HEK293 (cell line): ENCODE measurements around the gene IL17C.

Experiments used
- GLI2 ChIP-seq: fragments of 450-650 bp; formaldehyde crosslinking; IDR thresholded peaks from 2 replicates; pipeline ENCODE4; 2017; ENCODE audit warnings: missing biosample characterization, missing genetic modification characterization, low read depth, borderline replicate concordance
- GLIS1 ChIP-seq: fragments of 450-650 bp; formaldehyde crosslinking; IDR thresholded peaks from 2 replicates; pipeline ENCODE4 v1.5.1; 2016; ENCODE audit warnings: missing biosample characterization, missing genetic modification characterization
- HOXD13 ChIP-seq: sonication (generic); formaldehyde crosslinking; IDR thresholded peaks from 2 replicates; pipeline ENCODE4 v1.8.0; 2022; ENCODE audit warnings: missing genetic modification reagents, borderline replicate concordance
- PATZ1 ChIP-seq: fragments of 450-650 bp; formaldehyde crosslinking; IDR thresholded peaks from 2 replicates; pipeline ENCODE4 v1.5.1; 2016; ENCODE audit warnings: missing biosample characterization, missing genetic modification characterization
- PRDM1 ChIP-seq: fragments of 450-650 bp; formaldehyde crosslinking; IDR thresholded peaks from 2 replicates; pipeline ENCODE4; 2016; ENCODE audit warnings: missing biosample characterization, missing genetic modification characterization
- PRDM10 ChIP-seq: fragments of 450-650 bp; formaldehyde crosslinking; IDR thresholded peaks from 2 replicates; pipeline ENCODE4 v1.5.1; 2016; ENCODE audit warnings: missing biosample characterization, missing genetic modification characterization
- SCRT1 ChIP-seq: fragments of 450-650 bp; formaldehyde crosslinking; IDR thresholded peaks from 2 replicates; pipeline ENCODE4 v1.5.1; 2016; ENCODE audit warnings: missing biosample characterization, missing genetic modification characterization, borderline replicate concordance
- ZNF174 ChIP-seq: fragments of 450-650 bp; formaldehyde crosslinking; IDR thresholded peaks from 2 replicates; pipeline ENCODE4 v1.5.0; 2017; ENCODE audit warnings: missing biosample characterization, mild to moderate bottlenecking, missing genetic modification characterization
- ZNF335 ChIP-seq: fragments of 450-650 bp; formaldehyde crosslinking; conservative IDR thresholded peaks from 2 replicates; pipeline ENCODE4 v1.5.1; 2016; ENCODE audit warnings: missing biosample characterization, missing genetic modification characterization
- ZNF350 ChIP-seq: fragments of 450-650 bp; formaldehyde crosslinking; IDR thresholded peaks from 2 replicates; pipeline ENCODE4 v1.5.0; 2017; ENCODE audit warnings: missing biosample characterization, mild to moderate bottlenecking, missing genetic modification characterization
- ZNF449 ChIP-seq: fragments of 450-650 bp; formaldehyde crosslinking; IDR thresholded peaks from 2 replicates; pipeline ENCODE4 v1.5.1; 2017; ENCODE audit warnings: missing biosample characterization, mild to moderate bottlenecking, missing genetic modification characterization, moderate library complexity
- ZNF548 ChIP-seq: fragments of 450-650 bp; formaldehyde crosslinking; IDR thresholded peaks from 2 replicates; pipeline ENCODE4 v1.5.1; 2016; ENCODE audit warnings: missing biosample characterization, missing genetic modification characterization
- ZNF560 ChIP-seq: fragments of 450-650 bp; formaldehyde crosslinking; IDR thresholded peaks from 2 replicates; pipeline ENCODE4 v1.5.1; 2017; ENCODE audit warnings: missing biosample characterization, missing genetic modification characterization, borderline replicate concordance
- ZNF621 ChIP-seq: fragments of 450-650 bp; formaldehyde crosslinking; IDR thresholded peaks from 2 replicates; pipeline ENCODE4 v1.5.1; 2017; ENCODE audit warnings: missing biosample characterization, missing genetic modification characterization
- ZNF654 ChIP-seq: fragments of 450-650 bp; formaldehyde crosslinking; IDR thresholded peaks from 2 replicates; pipeline ENCODE4 v1.5.1; 2016; ENCODE audit warnings: low read depth, missing biosample characterization, missing genetic modification characterization
- ZNF76 ChIP-seq: fragments of 450-650 bp; formaldehyde crosslinking; IDR thresholded peaks from 2 replicates; pipeline ENCODE4; 2016; ENCODE audit warnings: low read depth, missing biosample characterization, missing genetic modification characterization, borderline replicate concordance
- TF ChIP-seq, protein P1 (sequence below): fragments of 450-650 bp; formaldehyde crosslinking; IDR thresholded peaks from 2 replicates; pipeline ENCODE4 v1.5.1; 2016; ENCODE audit warnings: missing biosample characterization, missing genetic modification characterization, low read depth
- TF ChIP-seq, protein P2 (sequence below): fragments of 450-650 bp; formaldehyde crosslinking; IDR thresholded peaks from 2 replicates; pipeline ENCODE4 v1.5.1; 2016; ENCODE audit warnings: missing biosample characterization, missing genetic modification characterization
- TF ChIP-seq, protein P3 (sequence below): sonication (generic); formaldehyde crosslinking; IDR thresholded peaks from 2 replicates; pipeline ENCODE4 v1.8.1; 2022; ENCODE audit warnings: mild to moderate bottlenecking, moderate library complexity, missing genetic modification reagents
- TF ChIP-seq, protein P4 (sequence below): fragments of 450-650 bp; formaldehyde crosslinking; IDR thresholded peaks from 2 replicates; pipeline ENCODE4 v1.5.1; 2016; ENCODE audit warnings: missing biosample characterization, missing genetic modification characterization, borderline replicate concordance
- TF ChIP-seq, protein P5 (sequence below): fragments of 450-650 bp; IDR thresholded peaks from 2 replicates; pipeline ENCODE4 v1.5.1; 2018; ENCODE audit warnings: missing biosample characterization, mild to moderate bottlenecking, missing genetic modification characterization

The IL17C gene

GRCh38 chr16:88686062-88686438 lies 47.7 kb downstream of the IL17C start (continued):
- TF ChIP-seq, protein P1, sequence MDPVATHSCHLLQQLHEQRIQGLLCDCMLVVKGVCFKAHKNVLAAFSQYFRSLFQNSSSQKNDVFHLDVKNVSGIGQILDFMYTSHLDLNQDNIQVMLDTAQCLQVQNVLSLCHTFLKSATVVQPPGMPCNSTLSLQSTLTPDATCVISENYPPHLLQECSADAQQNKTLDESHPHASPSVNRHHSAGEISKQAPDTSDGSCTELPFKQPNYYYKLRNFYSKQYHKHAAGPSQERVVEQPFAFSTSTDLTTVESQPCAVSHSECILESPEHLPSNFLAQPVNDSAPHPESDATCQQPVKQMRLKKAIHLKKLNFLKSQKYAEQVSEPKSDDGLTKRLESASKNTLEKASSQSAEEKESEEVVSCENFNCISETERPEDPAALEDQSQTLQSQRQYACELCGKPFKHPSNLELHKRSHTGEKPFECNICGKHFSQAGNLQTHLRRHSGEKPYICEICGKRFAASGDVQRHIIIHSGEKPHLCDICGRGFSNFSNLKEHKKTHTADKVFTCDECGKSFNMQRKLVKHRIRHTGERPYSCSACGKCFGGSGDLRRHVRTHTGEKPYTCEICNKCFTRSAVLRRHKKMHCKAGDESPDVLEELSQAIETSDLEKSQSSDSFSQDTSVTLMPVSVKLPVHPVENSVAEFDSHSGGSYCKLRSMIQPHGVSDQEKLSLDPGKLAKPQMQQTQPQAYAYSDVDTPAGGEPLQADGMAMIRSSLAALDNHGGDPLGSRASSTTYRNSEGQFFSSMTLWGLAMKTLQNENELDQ (tag by site-specific recombination): no peak
- no peak for TF ChIP-seq ZNF654 (tag by site-specific recombination)
- TF ChIP-seq ZNF350: no peak
- TF ChIP-seq, protein P2, sequence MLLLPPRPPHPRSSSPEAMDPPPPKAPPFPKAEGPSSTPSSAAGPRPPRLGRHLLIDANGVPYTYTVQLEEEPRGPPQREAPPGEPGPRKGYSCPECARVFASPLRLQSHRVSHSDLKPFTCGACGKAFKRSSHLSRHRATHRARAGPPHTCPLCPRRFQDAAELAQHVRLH (tag by site-specific recombination): no peak
- no peak for TF ChIP-seq GLI2 (tag by site-specific recombination)
- TF ChIP-seq PRDM1 (tag by site-specific recombination): no peak
- TF ChIP-seq GLIS1: peak; percentile 34; the same call in 1 of the 2 replicates
- TF ChIP-seq ZNF76 (tag by site-specific recombination): no peak
- TF ChIP-seq, protein P3, sequence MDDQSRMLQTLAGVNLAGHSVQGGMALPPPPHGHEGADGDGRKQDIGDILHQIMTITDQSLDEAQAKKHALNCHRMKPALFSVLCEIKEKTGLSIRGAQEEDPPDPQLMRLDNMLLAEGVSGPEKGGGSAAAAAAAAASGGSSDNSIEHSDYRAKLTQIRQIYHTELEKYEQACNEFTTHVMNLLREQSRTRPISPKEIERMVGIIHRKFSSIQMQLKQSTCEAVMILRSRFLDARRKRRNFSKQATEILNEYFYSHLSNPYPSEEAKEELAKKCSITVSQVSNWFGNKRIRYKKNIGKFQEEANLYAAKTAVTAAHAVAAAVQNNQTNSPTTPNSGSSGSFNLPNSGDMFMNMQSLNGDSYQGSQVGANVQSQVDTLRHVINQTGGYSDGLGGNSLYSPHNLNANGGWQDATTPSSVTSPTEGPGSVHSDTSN (CRISPR knock-in tag): no peak
- TF ChIP-seq ZNF335 (tag by site-specific recombination): peak; percentile 67
- no peak for TF ChIP-seq SCRT1 (tag by site-specific recombination)
- TF ChIP-seq ZNF621 (tag by site-specific recombination): no peak
- no peak for TF ChIP-seq ZNF560 (tag by site-specific recombination)
- TF ChIP-seq ZNF449 (tag by site-specific recombination): no peak
- TF ChIP-seq ZNF548 (tag by site-specific recombination): no peak
- TF ChIP-seq, protein P4, sequence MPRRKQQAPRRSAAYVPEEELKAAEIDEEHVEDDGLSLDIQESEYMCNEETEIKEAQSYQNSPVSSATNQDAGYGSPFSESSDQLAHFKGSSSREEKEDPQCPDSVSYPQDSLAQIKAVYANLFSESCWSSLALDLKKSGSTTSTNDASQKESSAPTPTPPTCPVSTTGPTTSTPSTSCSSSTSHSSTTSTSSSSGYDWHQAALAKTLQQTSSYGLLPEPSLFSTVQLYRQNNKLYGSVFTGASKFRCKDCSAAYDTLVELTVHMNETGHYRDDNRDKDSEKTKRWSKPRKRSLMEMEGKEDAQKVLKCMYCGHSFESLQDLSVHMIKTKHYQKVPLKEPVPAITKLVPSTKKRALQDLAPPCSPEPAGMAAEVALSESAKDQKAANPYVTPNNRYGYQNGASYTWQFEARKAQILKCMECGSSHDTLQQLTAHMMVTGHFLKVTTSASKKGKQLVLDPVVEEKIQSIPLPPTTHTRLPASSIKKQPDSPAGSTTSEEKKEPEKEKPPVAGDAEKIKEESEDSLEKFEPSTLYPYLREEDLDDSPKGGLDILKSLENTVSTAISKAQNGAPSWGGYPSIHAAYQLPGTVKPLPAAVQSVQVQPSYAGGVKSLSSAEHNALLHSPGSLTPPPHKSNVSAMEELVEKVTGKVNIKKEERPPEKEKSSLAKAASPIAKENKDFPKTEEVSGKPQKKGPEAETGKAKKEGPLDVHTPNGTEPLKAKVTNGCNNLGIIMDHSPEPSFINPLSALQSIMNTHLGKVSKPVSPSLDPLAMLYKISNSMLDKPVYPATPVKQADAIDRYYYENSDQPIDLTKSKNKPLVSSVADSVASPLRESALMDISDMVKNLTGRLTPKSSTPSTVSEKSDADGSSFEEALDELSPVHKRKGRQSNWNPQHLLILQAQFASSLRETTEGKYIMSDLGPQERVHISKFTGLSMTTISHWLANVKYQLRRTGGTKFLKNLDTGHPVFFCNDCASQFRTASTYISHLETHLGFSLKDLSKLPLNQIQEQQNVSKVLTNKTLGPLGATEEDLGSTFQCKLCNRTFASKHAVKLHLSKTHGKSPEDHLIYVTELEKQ (tag by site-specific recombination): no peak
- TF ChIP-seq PRDM10 (tag by site-specific recombination): peak; percentile 50
- peak; percentile 91 for TF ChIP-seq PATZ1 (tag by site-specific recombination)
- TF ChIP-seq ZNF174 (tag by site-specific recombination): no peak
- TF ChIP-seq, protein P5, sequence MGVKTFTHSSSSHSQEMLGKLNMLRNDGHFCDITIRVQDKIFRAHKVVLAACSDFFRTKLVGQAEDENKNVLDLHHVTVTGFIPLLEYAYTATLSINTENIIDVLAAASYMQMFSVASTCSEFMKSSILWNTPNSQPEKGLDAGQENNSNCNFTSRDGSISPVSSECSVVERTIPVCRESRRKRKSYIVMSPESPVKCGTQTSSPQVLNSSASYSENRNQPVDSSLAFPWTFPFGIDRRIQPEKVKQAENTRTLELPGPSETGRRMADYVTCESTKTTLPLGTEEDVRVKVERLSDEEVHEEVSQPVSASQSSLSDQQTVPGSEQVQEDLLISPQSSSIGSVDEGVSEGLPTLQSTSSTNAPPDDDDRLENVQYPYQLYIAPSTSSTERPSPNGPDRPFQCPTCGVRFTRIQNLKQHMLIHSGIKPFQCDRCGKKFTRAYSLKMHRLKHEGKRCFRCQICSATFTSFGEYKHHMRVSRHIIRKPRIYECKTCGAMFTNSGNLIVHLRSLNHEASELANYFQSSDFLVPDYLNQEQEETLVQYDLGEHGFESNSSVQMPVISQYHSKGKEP (tag by site-specific recombination): no peak
- no peak for TF ChIP-seq HOXD13 (CRISPR knock-in tag)
